Measurements from ENCODE around the gene TRIM9. TPM values are rescaled to one million over a fixed set of nuclear protein-coding genes. Genes with fewer than 3 reads are reported as not detected.

The TRIM9 gene
- total and polyA plus RNA-seq, 2 donors (not counting 3 experiments of a cell fraction or from before 2014, with no cell fraction given), result not detected

DNA sequence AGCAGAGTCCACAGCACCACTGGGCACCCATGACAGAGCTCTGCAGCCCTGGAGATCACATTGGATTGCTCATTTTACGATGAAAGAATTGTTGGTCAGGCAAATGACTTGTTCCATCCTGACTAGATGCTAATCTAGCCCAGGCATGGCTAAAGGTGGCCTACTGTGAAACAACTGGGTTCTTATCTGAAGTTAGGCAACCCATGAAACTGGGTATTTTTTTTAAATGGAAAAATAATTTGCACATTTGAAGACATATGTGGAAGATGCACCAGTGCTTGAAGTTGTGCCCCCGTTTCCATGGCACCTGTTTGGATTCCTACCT lies 158.9 kb downstream of the TRIM9 start:
- no peak overlapping the region for H3K27ac ChIP-seq (ENCODE audit: insufficient read depth, low read depth, low read length)
- intact Hi-C loops (cut with micrococcal nuclease), result no loop called here
- no peaks in the 10 kb centered on the region for H3K79me2 ChIP-seq (ENCODE audit: control insufficient read depth, insufficient read depth, low read length)
- no TSS peak for BruUV-seq (replicated peaks)
- no peaks in the 10 kb centered on the region for H4K20me1 ChIP-seq (replicated peaks; ENCODE audit: control insufficient read depth, extremely low read depth, insufficient read depth, low read length)
- ChIA-PET CTCF (interaction anchor here (1.4 kb wide), 1 partner anchor 10 kb away, joined by 3 read pairs; no protein-coding TSS in a partner anchor), POLR2A (no interaction called here)
- no peak overlapping the region for H2AFZ ChIP-seq (ENCODE audit: low read depth, low read length)
- H3K4me1 ChIP-seq (ENCODE audit: control insufficient read depth, extremely low read depth, insufficient read depth, low read length), result no peaks in the 10 kb centered on the region
- no peaks in the 10 kb centered on the region for H3K9me1 ChIP-seq (replicated peaks; ENCODE audit: control insufficient read depth, extremely low read depth, insufficient read depth, low read length)
- no peak for TF ChIP-seq EZH2 (IDR thresholded peaks at IDR 0.05; ENCODE audit: borderline replicate concordance, low read depth, low read length, severe bottlenecking)
- no peak for TF ChIP-seq MYC (IDR thresholded peaks at IDR 0.05; ENCODE audit: low read depth, low read length)
- TF ChIP-seq GATA2 (IDR thresholded peaks at IDR 0.05; ENCODE audit: insufficient read depth, insufficient read length, low read depth, low read length), result no peak
- TF ChIP-seq POLR2A (IDR thresholded peaks at IDR 0.05; ENCODE audit: low read depth, low read length), result no peak
- TF ChIP-seq, protein P1, sequence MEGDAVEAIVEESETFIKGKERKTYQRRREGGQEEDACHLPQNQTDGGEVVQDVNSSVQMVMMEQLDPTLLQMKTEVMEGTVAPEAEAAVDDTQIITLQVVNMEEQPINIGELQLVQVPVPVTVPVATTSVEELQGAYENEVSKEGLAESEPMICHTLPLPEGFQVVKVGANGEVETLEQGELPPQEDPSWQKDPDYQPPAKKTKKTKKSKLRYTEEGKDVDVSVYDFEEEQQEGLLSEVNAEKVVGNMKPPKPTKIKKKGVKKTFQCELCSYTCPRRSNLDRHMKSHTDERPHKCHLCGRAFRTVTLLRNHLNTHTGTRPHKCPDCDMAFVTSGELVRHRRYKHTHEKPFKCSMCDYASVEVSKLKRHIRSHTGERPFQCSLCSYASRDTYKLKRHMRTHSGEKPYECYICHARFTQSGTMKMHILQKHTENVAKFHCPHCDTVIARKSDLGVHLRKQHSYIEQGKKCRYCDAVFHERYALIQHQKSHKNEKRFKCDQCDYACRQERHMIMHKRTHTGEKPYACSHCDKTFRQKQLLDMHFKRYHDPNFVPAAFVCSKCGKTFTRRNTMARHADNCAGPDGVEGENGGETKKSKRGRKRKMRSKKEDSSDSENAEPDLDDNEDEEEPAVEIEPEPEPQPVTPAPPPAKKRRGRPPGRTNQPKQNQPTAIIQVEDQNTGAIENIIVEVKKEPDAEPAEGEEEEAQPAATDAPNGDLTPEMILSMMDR (IDR thresholded peaks at IDR 0.05; ENCODE audit: extremely low read depth in 1 of 2, insufficient read depth in 1 of 2, low read depth in 1 of 2, low read length in 2 of 2), result no peak
- TF ChIP-seq, protein P2, sequence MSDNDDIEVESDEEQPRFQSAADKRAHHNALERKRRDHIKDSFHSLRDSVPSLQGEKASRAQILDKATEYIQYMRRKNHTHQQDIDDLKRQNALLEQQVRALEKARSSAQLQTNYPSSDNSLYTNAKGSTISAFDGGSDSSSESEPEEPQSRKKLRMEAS (IDR thresholded peaks at IDR 0.05; ENCODE audit: insufficient read depth, insufficient read length), result no peak
- no peak for TF ChIP-seq FOS (IDR thresholded peaks at IDR 0.05; ENCODE audit: borderline replicate concordance, insufficient read depth, low read length)
- TF ChIP-seq POLR2AphosphoS5 (IDR thresholded peaks at IDR 0.05; ENCODE audit: insufficient read depth, low read depth, low read length), result no peak
- TF ChIP-seq JUN (IDR thresholded peaks at IDR 0.05; ENCODE audit: borderline replicate concordance, insufficient read depth, insufficient read length, low read depth), result no peak
- no peaks in the 10 kb centered on the region for H3K9me3 ChIP-seq (replicated peaks; ENCODE audit: control insufficient read depth, insufficient read depth, low read length)
- DNase-seq (ENCODE audit: low read depth, low spot score), result no peak
- H3K4me3 ChIP-seq (replicated peaks in 1 of 3; ENCODE audit: insufficient read depth in 1 of 3, low read depth in 1 of 3, low read length in 3 of 3), result no peak overlapping the region
- no peak overlapping the region for H3K4me2 ChIP-seq (ENCODE audit: insufficient read depth, low read length)
- H3K27me3 ChIP-seq (ENCODE audit: control insufficient read depth in 2 of 2, insufficient read depth in 2 of 2, low read length in 2 of 2), result no peaks in the 10 kb centered on the region
- H3K9ac ChIP-seq (replicated peaks; ENCODE audit: extremely low read depth, insufficient read depth, low read length), result no peak overlapping the region
- H3K36me3 ChIP-seq (ENCODE audit: control insufficient read depth in 2 of 2, extremely low read depth in 1 of 2, insufficient read depth in 2 of 2, low read length in 2 of 2), result peaks cover 0 to 8% of the 10 kb centered on the region in 2 experiments
- dilution Hi-C loops (cut with MboI; ENCODE audit: extremely low pct_ligation_motif_present, low sequenced_read_pairs), result no loop called here
- FAIRE-seq, result no peak

Measured in endothelial cell of umbilical vein (primary cell).